COLO668 (cell line): Measurements from ENCODE around the gene PITX3.
"Not testable (repeated sequence)": the region's sequence is repeated elsewhere in the genome, so short reads cannot be mapped to it uniquely, and the experiment has no call there.

Experiments
- DNase-seq: peaks from one replicate; lab custom pipeline; 2025; ENCODE audit not compliant: unreplicated experiment; lab: John Stamatoyannopoulos, UW

Gene PITX3

DNA sequence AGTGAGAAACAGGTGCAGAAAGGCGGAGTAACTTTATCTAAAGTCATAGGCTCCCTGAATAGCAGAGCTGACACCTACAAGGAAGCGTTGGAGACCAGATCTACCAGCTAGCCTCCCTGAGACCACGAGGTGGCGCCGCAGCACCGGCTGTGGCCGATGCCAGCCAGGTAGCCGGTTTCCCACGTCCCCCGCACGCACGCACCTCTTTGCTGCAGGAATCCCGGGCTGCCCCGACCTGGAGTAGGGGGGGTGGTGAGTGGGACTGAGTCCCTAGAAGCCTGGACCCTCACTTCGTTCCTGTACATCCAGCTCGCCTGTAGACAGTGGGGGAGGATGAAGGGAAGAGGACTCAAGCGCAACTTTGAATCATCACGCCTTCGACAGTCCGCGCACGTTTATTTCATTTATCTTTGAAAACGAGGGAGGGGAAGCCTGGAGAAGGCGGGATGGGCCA is 11.5 kb downstream of the PITX3 start:
- peak; percentile 82 for DNase-seq

DNA sequence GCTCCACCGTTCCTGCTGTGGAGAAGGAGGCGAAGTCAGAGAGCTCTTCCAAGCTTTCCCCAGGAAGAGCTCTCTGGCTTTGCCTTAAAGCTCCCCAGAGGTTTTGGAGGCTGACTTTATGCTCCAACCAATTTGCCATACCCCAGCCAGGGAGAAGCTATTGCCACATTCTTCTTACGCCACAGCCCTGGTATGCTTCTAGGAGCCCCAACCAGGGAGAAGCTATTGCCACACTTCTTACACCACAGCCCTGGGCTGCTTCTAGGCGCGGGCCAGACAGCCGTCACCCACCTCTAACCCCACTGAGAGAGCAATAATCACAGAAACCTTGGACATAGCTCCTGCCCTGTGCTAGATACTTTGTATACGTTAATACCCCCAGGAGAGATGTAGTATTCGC is 14.3 kb downstream of the PITX3 start:
- no peak for DNase-seq

DNA sequence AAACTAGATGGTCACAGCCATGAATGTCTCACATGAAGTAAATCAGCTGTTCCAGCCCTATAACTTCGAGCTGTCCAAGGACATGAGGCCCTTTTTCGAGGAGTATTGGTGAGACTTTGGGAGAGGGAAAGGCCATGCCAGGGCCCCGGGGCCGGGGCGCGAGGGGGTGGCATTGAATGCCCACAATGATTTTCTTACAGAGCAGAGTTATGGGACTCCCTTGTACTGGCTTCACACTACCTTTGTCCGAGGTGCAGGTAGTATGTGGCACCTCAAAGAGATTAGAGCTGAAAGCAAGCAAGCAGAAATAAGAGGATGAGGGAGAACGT is 14.8 kb downstream of the PITX3 start:
- no peak for DNase-seq

DNA sequence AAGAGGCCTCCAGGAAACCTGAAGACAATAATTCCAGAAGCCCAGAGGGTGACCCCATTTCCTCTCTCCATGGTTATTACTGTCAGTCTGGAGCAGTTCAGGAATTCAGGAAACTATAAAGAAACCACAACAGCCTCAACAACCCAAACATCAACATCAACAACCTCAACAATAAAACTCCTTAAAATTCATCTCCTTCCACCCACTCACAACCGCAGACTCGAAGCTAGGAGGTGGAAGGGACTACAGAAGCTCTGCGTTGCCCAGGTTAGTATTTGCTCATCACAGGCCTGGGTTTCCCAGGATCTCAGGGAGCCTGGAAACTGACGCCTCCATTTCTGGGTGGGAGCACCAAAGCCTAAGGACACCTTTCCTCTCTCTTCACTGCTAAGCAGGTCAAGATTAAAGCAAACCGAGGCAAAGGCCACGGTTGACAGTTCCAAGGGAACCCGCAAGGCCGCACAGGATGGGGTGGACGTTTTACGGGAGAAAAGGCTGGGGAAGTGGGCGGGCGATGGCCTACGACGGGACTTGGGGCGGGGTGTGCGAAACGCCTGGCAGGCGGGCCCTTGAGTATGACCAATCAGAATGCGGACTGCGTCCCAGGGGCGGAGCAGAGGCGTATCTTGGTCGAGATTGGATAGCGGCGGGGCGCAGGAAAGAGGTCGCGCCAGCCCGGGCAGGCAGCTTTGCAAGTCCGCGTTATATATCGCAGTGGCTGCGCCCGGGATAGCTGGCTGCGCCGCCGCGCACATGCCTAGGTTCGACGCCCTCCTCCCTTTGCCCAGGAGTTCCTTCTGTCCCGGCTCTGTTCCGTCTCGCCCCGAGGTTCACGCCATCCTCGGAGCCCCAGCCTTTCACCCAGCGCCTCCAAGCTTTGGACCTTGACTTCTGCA is 15.4 kb downstream of the PITX3 start, which contains the start of gene ELOVL3:
Gene ELOVL3, plus strand, starts transcription at position 654 of the 896 bp plus-strand sequence. CDS start 250 bp downstream, outside the sequence.
- DNase-seq, result peak; percentile 85

DNA sequence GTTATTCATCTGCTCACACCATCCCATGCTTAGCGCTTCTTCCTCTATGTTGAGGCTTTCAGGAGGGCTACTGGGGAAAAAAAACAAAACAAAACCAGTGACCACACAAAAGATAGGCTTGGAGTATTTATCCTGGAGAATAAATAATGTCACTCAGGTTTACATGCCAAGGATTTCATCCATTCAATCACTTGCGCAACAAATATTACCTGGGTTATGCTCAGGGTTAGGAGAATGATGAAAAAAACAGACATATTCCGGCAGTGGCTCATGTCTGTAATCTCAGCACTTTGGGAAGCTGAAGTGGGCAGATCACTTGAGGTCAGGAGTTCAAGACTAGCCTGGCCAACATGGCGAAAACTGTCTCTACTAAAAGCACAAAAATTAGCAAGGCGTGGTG is 18.5 kb downstream of the PITX3 start:
- no peak for DNase-seq

DNA sequence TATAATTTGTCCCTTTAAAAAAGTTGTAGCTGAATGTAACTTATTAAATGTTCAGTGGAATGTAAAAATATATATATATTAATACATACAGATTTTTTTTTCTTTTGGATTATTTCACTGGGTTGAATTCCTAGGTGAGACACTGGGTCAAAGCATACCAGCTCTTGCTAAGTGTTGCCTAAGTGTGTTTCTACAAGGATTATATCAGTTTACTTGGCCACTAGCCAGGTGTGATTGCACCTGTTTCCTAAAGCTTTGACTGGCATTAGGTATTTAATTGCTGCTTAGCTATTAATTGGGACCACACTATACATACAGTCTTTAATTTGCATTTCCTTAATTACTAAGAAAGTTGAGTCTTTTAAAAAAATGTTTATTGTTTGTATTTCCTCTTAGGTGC is 20.7 kb downstream of the PITX3 start:
- peak; percentile 8 for DNase-seq

DNA sequence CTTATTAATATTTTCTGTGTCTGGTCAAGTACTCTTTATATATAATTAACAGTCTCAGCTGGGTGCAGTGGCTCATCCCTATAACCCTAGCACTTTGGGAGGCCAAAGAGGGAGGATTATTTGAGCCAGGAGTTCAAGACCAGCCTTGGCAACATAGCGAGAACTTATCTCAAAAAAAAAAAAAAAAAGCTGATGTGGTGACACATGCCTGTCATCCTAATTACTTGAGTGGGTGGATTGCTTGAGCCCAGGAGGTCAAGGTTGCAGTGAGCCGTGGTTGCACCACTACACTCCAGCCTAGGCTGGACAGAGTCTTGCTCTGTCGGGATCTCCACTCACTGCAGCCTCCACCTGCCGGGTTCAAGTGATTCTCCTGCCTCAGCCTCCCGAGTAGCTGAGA is 21.9 kb downstream of the PITX3 start:
- DNase-seq, result no peak

DNA sequence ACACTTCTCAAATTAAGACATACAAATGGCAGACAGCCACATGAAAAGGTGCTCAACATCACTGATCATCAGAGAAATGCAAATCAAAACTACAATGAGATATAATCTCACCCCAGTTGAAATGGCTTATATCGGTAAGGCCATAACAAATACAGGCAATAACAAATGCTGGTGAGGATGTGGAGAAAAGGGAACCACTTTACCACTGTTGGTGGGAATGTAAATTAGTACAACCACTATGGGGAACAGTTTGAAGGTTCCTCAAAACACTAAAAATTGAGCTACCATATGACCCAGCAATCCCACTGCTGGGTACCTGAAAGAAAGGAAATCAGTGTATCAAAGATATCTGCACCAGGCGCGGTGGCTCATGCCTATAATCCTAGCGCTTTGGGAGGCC is 27.7 kb downstream of the PITX3 start:
- DNase-seq, result not testable (repeated sequence)

DNA sequence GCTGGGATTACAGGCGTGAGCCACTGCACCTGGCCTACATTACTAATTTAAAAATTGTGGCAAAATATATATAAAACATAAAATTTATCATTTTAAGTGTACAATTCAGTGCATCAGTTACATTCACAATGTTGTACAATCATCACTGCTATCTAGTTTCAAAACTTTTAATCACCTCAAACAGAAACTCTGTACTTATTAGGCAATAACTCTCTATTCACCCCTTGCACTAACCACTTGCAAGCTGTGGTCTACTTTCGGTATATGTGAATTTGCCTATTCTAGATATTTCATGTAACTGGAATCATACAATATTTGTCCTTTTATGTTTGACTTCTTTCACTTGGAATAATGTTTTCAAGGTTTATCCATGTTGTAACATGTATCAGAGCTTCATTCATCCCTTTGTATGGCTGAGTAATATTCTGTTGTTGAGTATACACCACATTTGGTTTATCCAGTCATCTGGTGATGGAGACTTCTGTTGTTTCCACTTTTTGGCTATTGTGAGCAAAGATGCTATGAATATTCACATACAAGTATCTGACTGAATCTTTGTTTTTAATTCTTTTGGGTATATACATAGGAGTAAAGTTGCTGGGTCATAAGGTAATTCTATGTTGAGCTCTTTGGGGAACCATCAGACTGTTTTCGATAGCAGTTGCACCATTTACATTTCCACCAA is 29.6 kb downstream of the PITX3 start:
- no peak for DNase-seq

DNA sequence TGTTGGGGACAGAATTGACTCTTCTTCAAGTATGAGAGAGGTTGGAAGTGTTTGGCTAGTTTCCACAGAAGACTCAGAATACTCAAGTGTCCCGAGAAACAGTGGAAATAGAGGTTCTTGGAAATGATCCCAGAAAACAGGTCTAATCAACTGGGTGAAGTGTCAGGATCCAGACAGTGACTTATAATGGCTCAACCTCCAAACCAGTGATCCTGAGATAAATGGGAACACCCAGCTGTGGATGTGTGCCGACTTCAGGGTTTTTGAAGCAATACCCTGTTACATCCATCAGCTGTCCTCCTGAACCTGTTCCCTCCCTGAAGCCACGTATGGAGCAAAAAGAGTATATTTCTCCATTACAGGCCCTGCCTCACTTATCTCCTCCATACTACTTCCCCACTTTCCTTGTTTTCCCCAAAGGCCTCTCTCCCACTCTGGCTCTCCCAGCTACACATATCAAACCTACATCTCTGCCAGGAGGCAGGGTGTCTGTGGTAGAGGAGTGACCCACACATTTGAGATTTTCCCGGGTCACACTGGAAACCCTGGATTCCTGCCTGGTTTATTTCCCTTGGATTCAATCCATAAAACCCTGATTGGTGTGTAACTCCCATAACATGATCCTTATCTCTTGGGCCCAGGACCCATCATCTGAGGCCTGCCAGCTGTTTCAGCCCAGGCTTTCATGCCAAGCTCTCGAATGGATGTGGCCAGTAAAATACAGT is 32.8 kb downstream of the PITX3 start:
- no peak for DNase-seq

DNA sequence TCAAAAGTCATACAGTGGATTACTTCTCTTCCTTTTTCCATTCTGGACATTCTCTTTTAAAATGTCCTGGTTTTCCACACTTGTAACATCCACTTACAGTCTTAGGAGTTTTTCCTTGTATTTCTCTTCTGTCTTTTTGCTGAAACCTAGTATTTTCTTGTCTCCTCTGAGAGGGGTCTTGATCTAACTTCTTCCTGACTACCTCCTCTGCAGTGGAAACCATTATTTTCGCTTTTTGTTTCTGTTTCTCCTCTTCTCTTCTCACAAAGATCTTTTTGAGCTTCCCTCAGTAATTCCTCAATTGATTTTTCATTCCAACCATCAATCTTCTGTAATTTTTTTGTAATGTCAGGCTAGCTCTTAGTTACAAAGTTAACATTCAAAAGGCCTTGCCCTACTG is 38.9 kb downstream of the PITX3 start:
- no peak for DNase-seq

DNA sequence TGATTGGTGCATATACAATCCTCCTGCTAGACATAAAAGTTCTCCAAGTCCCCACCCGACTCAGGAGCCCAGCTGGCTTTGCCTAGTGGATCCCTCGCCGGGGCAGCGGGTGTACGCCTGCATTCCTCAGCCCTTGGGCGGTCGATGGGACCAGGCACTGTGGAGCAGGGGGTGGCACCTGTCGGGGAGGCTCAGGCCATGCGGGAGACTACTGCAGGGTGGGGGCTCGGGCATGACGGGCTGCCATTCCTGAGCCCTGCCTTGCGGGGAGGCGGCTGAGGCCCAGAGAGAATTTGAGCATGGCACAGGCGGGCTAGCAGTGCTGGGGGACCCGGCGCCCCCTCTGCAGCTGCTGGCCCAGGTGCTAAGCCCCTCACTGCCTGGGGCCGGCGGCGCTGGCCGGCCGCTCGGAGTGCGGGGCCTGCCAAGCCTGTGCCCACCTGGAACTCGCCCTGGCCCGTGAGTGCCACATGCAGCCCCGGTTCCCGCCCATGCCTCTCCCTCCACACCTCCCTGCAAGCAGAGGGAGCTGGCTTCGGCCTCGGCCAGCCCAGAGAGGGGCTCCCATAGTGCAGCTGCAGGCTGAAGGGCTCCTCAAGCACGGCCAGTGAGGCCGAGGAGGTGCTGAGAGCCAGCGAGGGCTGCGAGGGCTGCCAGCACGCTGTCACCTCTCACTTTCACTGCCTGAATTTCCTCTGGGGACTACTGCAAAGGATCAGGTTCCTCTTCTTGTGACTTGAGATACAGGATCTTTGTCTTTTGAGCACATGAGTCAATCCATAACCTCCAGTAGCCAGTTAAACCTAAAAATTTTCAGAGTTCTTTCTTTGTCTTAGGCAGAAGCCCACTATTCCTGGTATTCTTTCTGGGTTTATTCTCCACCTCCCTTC is 40.3 kb downstream of the PITX3 start:
- DNase-seq, result no peak

DNA sequence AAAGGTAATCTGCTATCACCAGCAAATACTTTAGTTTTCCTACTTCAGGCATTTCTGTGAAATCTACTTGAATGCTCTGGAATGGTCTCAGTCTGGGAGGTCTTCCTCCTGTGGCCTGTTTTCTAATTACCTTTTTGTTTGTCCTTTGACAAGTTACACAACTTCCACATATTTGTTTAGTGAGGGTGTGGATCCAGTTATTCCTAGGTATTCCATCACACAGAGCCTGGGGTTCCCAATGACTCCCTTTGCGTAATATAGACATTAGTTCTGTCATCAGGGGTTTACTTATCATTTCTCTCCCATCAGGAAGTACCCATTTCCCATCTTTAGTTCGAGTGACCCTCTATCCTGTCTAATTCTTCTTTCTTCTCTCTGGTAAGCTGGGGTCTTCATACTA is 43.3 kb downstream of the PITX3 start:
- no peak for DNase-seq

DNA sequence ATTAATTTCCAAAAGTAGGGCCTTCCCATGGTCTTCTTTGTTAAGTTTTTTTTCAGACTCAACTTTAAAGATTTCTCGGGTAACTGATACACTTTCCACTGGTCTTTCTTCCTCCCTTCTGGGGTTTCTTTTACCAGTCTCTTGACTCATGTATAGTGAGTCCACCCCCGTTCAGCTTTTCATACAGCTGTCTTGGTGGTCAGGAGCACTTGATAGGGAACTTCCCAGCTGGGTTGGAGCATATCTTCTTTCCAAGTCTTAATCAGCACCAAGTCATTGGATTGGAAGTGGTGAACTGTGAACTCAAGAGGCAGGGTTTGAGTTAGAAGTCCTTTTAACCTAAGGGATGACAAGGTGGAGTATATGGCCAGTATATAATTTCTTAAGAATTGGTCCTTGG is 44.4 kb downstream of the PITX3 start:
- DNase-seq, result no peak

DNA sequence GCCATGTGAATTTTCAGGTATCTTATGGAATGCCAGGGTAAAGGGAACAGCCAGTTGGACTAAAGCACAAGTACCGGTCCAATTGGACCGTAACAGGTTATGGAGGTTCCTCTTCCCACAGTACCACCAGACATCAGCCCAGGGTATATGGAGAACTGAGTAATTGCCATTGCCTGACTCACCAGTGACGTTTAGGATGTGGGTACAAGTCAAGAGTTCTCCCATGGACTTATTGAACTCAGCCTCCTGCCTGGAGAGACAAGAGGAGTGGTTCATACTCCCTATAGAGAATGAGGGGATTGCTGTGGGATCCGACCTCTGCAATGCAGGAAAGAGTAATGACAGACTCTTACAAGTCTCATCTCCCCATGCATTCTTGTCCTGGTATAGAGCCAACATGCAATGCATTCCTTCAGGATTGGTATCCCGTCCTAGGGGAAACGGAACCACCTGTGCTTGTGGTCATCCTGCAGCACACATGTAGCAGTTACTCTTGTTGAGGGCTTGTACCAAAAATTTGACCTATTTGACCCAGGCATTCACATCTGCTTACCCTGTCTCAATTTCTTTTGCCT is 45.9 kb downstream of the PITX3 start:
- no peak for DNase-seq

DNA sequence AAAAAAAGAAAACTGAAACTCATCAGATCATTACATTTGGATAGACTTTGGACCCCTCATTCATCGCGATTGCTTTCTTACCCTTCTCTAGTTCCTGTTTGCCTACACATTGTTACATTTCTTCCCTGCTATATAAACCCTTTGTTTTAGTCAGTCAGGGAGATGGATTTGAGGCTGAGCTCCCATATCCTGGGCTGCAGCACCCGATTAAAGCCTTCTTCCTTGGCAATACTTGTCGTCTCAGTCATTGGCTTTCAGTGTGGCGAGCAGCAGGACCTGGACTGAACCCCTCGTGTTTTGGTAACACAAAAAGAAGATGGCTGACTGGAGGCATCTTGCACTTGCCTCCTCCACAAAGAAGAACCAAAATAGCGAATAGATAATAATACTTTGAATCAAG is 49.4 kb downstream of the PITX3 start:
- no peak for DNase-seq

DNA sequence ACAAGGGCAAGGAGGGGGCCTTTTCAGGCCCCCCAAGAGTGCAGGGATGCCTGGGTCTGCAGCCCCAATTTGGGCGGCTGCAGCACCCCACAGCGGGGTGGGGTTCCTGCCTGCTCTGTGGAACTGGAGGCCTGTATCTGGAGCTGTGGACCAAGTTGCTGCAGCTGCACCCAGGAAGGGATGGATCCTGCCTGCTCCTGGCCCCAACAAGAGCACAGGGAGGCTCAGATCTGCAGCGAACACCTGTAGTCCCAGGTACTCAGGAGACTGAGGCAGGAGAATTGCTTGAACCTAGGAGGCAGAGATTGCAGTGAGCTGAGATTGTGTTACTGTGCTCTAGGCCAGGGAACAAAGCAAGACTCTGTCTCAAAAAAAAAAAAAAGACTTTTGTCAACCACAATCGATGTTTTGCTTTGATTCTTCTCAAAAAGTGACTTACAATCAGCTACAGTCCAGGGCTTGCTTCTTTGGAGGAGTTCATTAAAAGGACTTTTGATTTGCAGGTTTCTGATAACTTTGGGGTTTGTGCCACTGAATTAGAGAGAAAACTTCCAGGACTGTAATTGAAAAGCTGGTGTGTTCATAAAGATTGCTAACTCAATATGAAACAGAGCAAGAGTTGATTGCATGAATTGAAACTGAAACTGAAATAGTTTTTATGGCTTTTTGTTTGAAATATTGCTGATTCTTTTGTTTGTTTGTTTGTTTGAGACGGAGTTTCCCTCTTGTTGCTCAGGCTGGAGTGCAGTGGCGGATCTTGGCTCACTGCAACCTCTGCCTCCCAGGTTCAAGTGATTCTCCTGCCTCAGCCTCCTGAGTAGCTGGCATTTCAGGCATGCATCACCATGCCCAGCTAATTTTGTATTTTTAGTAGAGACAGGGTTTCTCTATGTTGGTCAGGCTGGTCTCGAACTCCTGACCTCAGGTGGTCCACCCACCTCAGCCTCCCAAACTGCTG is 52.1 kb downstream of the PITX3 start:
- not testable (repeated sequence) for DNase-seq

DNA sequence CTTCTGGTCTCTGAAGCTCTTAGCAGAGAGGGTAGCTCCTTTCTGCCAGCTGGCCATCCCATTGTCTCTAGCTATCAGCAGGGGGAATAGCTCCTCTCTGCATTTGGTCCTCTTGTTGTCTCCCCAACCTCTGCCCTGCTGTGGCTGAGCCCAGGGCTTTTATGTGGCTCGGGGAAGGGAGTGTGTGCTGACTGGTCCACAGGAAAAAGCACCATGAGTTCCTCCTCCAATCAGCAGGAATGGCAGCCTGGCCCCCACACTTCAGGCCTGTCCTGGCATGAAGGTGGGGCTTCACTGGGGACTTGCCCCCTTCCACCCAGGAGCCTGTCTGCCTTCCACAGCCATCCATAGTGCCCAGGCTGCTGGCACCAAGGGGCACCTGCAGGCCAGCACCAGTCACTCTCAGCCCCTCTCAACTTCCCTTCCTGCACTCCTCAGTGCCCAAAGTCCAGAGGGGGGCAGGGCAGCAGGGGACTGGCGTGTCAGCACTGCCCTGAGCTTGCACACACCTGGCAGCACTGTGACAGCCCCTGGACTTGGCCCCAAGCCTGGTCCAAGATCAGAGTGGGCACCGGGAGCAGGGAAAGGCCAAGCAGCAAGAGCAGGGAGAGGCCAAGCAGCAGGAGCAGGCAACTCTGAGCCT is 52.9 kb downstream of the PITX3 start:
- DNase-seq, result no peak
